H1 (cell line): ENCODE results near the gene ASB16.

ENCODE experiments used
- CBX5 ChIP-seq: fragments of 300-800, 300-1000 bp; sonication (generic); IDR thresholded peaks from 2 replicates; pipeline ENCODE4 v1.7.1; 2016; ENCODE audit warnings: antibody characterized with exemption, low read length, low read depth
- CHD1 ChIP-seq: IDR thresholded peaks from 2 replicates; pipeline ENCODE4 v1.6.1; 2012; ENCODE audit warnings: low read depth, low read length, improper control_type of control experiment
- EZH2 ChIP-seq: fragments of 200-600 bp; sonication (generic); IDR thresholded peaks from 2 replicates; pipeline ENCODE4 v1.7.1; 2012; ENCODE audit warnings: low read depth, mild to moderate bottlenecking, moderate library complexity, low read length, inconsistent platforms; ENCODE audit not compliant: severe bottlenecking
- FOSL1 ChIP-seq: IDR thresholded peaks from 2 replicates; pipeline ENCODE4 v1.6.1; 2011; ENCODE audit warnings: mild to moderate bottlenecking, low read depth, low read length, moderate library complexity; ENCODE audit not compliant: insufficient read depth
- SIRT6 ChIP-seq: IDR thresholded peaks from one replicate; pipeline ENCODE4 v1.7.1; 2012; ENCODE audit warnings: low read length, inconsistent platforms
- ZNF274 ChIP-seq: IDR thresholded peaks from 2 replicates; pipeline ENCODE4 v1.7.0; 2012; ENCODE audit warnings: low read length, borderline replicate concordance; ENCODE audit errors: extremely low read depth
- TF ChIP-seq, protein P1 (sequence below), 3 experiments: IDR thresholded peaks; 1 replicate in 2 of 3; 2 replicates in 1 of 3; pipeline versions ENCODE4 v1.5.1 to v1.6.1; 2011; ENCODE audit warnings: low read length in 3 of 3, mild to moderate bottlenecking in 3 of 3, inconsistent platforms in 2 of 3, low read depth in 1 of 3, moderate library complexity in 1 of 3; ENCODE audit not compliant: insufficient read depth in 1 of 3; ENCODE audit errors: control extremely low read depth in 1 of 3

DNA sequence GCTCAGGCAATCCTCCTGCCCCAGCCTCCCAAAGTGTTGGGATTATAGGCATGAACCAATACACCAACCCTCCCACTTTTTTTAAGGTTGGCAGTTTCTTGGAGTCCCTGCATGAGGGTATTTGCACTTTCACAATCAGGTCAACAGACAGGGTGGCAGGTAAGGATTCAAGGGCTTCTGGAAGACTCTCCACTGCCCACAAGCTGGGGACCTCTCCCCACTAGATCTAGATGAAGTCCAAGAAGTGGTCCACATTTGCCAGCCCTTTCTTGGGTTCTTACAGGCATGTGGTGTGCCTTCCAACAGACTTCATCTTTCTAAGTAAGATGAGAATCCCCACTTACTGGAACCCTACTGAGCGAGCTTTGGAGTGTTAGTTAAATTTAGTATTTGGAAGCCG lies 3.9 kb downstream of the ASB16 start:
- TF ChIP-seq CBX5 (no peak), EZH2 (no peak), ZNF274 (no peak), SIRT6 (no peak), FOSL1 (no peak), CHD1 (no peak)
- TF ChIP-seq, protein P1, sequence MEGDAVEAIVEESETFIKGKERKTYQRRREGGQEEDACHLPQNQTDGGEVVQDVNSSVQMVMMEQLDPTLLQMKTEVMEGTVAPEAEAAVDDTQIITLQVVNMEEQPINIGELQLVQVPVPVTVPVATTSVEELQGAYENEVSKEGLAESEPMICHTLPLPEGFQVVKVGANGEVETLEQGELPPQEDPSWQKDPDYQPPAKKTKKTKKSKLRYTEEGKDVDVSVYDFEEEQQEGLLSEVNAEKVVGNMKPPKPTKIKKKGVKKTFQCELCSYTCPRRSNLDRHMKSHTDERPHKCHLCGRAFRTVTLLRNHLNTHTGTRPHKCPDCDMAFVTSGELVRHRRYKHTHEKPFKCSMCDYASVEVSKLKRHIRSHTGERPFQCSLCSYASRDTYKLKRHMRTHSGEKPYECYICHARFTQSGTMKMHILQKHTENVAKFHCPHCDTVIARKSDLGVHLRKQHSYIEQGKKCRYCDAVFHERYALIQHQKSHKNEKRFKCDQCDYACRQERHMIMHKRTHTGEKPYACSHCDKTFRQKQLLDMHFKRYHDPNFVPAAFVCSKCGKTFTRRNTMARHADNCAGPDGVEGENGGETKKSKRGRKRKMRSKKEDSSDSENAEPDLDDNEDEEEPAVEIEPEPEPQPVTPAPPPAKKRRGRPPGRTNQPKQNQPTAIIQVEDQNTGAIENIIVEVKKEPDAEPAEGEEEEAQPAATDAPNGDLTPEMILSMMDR (IDR thresholded peaks at IDR 0.05; ENCODE audit: control extremely low read depth in 1 of 3, insufficient read depth in 1 of 3, low read depth in 1 of 3, low read length in 3 of 3): no peak
